Transverse colon (tissue), 4 donors: ENCODE measurements around the gene PNCK. TPM values are rescaled to one million over a fixed set of nuclear protein-coding genes. Genes with fewer than 3 reads are reported as not detected.

Experiments used
- DNase-seq: peaks from one replicate; pipeline ENCODE4 v3.0.0-alpha.2; 2019
- H3K27ac ChIP-seq, 4 donors: fragments of 200-600 bp; sonication (generic); 2 replicates each; pipeline ENCODE4 v1.5.1; 2016 to 2018; ENCODE audit warnings: inconsistent platforms in 4 of 4
- H3K27me3 ChIP-seq: fragments of 200-600 bp; sonication (generic); 2 replicates; pipeline ENCODE4 v1.5.1; 2017; ENCODE audit warnings: inconsistent platforms
- H3K36me3 ChIP-seq, 4 donors: fragments of 200-600 bp; sonication (generic); 2 replicates each; pipeline ENCODE4 v1.5.1; 2017 to 2019; ENCODE audit warnings: inconsistent platforms in 4 of 4
- H3K4me1 ChIP-seq, 4 donors: fragments of 200-600 bp; sonication (generic); 2 replicates each; pipeline ENCODE4 v1.5.1; 2017 to 2020; ENCODE audit warnings: inconsistent platforms in 4 of 4
- H3K4me3 ChIP-seq, 4 donors: fragments of 200-600 bp; sonication (generic); 1 replicate in 1 of 4; 2 replicates in 3 of 4; pipeline versions ENCODE4 v1.5.1 to v1.6.1; 2017 to 2019; ENCODE audit warnings: inconsistent platforms in 4 of 4
- H3K9me3 ChIP-seq, 2 donors: fragments of 200-600 bp; sonication (generic); 2 replicates each; pipeline ENCODE4 v1.5.1; 2017 to 2019; ENCODE audit warnings: inconsistent platforms in 2 of 2
- EP300 ChIP-seq: sonication (generic); formaldehyde crosslinking; IDR thresholded peaks from one replicate; pipeline ENCODE4 v1.6.1; 2017; ENCODE audit warnings: antibody characterized with exemption, low read depth
- POLR2A ChIP-seq: fragments of 450-650 bp; IDR thresholded peaks from one replicate; pipeline ENCODE4 v1.6.1; 2016; ENCODE audit warnings: antibody characterized with exemption, mild to moderate bottlenecking, moderate library complexity
- POLR2AphosphoS5 ChIP-seq, 3 donors: sonication (generic); formaldehyde crosslinking; IDR thresholded peaks; one replicate each; pipeline ENCODE4 v1.6.1; 2016; ENCODE audit warnings: antibody characterized with exemption in 3 of 3
- WGBS, 2 donors: methylation state at CpG; one replicate each; pipeline ENCODE4 v1.1.5; 2018; ENCODE audit warnings: low coverage in 1 of 2; 5-methylcytosine and 5-hydroxymethylcytosine counted together
- in situ Hi-C, 4 donors: fragments of 200-750 bp; cut with MboI; loops; one replicate each; pipeline versions ENCODE4 v1.15.0 to v1.15.1; 2017; ENCODE audit warnings: low sequenced_read_pairs in 3 of 4, low pct_ligation_motif_present in 1 of 4, low pct_unique_long_range_greater_than_20kb in 1 of 4
- intact Hi-C: fragments of 100-400 bp; cut with DNase I; formaldehyde crosslinking; loops from one replicate; pipeline ENCODE4 v1.15.1; 2023; ENCODE audit warnings: low total_unique reads
- total RNA-seq, 4 donors: library from RNA; depleted of rRNA; stranded (reverse); fragments of >200 nt; gene quantifications; one replicate each; pipeline ENCODE4 v1.1.0, GENCODE V29; 2016
- TF ChIP-seq, protein P1 (sequence below), 5 experiments: fragments of 200-600 bp in 3 of 5; fragments of 450-650 bp in 2 of 5; sonication (generic) in 3 of 5; IDR thresholded peaks; 1 replicate in 2 of 5; 2 replicates in 3 of 5; pipeline ENCODE4 v1.5.1; 2016 to 2017; ENCODE audit warnings: antibody characterized with exemption in 5 of 5, inconsistent platforms in 3 of 5, mild to moderate bottlenecking in 2 of 5, moderate library complexity in 1 of 5

PNCK gene
- total RNA-seq, 4 donors from 2014 or later, result 6.5 to 74.4 (median 7.9) TPM; not detected in 1

DNA sequence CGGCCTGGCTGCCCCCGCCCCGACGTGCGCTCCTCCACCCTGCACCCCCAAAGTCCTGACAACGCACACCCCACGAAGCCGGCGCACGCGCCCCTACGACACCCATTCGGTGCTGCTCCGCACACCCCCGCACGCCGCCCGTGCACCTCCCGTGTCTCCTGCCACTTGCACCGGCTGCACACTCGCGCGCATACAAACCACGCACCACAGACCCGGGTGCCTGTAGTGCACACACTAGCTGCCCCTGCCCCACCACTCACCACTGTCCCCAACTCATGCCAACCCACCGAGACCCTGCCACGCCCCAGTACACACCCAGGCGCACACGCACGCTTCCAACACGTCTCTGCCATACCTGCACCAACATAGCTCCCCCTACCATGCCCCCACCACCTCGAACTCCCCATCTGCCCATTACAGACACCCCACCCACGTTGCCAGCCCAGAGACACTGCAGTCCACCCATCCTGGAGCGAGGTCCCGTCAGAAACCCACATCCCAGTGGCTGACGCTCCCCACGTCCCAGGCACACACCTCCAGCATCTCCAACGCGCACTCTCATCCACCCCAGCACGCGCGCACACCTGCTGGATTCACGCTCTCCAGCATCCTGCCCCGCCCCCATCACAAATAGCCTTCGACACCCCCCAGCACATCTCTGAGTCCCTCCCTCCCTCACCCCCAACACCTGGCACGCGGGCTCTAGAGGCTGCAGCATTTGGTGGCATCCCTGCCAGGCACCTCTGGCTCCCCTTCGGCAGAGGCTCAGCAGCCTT lies 30.8 kb downstream of the PNCK start:
- WGBS, 2 donors, result 50% methylated on average over 41 of the region's 48 CpGs; no CpG with 5 or more reads in 1 of the 2 donors
- H3K9me3 ChIP-seq, result no peaks in the 10 kb centered on the region
- H3K36me3 ChIP-seq, result no peaks in the 10 kb centered on the region
- no peak overlapping the region for H3K27ac ChIP-seq
- no peak overlapping the region for H3K4me3 ChIP-seq
- in situ Hi-C loops, result no loop called here
- peaks cover 70% of the 10 kb centered on the region for H3K27me3 ChIP-seq
- H3K4me1 ChIP-seq, result peaks cover 0 to 29% (median 11%) of the 10 kb centered on the region in 4 donors
- no peak for TF ChIP-seq POLR2A
- TF ChIP-seq, protein P1, sequence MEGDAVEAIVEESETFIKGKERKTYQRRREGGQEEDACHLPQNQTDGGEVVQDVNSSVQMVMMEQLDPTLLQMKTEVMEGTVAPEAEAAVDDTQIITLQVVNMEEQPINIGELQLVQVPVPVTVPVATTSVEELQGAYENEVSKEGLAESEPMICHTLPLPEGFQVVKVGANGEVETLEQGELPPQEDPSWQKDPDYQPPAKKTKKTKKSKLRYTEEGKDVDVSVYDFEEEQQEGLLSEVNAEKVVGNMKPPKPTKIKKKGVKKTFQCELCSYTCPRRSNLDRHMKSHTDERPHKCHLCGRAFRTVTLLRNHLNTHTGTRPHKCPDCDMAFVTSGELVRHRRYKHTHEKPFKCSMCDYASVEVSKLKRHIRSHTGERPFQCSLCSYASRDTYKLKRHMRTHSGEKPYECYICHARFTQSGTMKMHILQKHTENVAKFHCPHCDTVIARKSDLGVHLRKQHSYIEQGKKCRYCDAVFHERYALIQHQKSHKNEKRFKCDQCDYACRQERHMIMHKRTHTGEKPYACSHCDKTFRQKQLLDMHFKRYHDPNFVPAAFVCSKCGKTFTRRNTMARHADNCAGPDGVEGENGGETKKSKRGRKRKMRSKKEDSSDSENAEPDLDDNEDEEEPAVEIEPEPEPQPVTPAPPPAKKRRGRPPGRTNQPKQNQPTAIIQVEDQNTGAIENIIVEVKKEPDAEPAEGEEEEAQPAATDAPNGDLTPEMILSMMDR (IDR thresholded peaks at IDR 0.05), result no peak
- TF ChIP-seq POLR2AphosphoS5 (IDR thresholded peaks at IDR 0.05), result no peak
- TF ChIP-seq EP300, result no peak
- DNase-seq, result no peak
- intact Hi-C loops, result no loop called here

DNA sequence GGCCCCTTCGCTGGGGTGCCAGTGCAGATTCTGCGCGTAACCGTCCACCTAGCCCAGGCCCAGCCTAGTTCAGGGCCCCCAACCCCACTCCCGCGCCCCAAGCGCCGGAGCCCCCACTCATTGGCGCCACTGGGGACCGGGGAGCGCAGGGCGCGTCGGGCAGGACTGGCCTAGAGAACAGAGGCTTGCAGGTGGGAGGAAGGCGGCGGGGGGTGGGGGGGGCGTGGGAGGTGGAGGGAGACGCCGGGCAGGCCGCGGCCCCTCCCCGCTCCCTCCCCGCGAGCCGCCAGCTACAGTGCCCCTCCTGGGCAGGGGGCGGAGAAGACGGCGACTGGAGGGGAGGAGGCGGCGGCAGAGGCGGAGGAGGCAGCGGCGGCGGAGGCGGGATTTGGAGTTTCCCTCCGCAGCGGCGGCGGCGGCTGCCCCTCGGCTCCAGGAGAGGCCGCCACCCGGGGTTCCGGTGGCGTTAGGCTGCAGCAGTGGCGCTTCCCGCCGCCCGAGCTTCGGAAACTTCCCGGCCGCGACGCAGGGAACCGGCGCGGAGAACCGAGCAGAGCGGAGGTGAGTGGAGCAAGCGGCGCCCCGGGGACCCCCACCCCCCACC lies 31.5 kb downstream of the PNCK start:
- no peak overlapping the region for H3K27ac ChIP-seq
- TF ChIP-seq, protein P1 (IDR thresholded peaks at IDR 0.05), result no peak
- TF ChIP-seq POLR2AphosphoS5 (IDR thresholded peaks at IDR 0.05), result no peak
- no peak for TF ChIP-seq POLR2A
- no peak for TF ChIP-seq EP300
- no peaks in the 10 kb centered on the region for H3K9me3 ChIP-seq
- H3K27me3 ChIP-seq, result peaks cover 63% of the 10 kb centered on the region
- DNase-seq, result no peak
- WGBS, 2 donors, result 66% methylated on average over 48 of the region's 62 CpGs; no CpG with 5 or more reads in 1 of the 2 donors
- in situ Hi-C loops (no loop called here), intact Hi-C loops (no loop called here)
- H3K4me1 ChIP-seq, result peaks cover 0 to 23% (median 8%) of the 10 kb centered on the region in 4 donors
- no peaks in the 10 kb centered on the region for H3K36me3 ChIP-seq
- H3K4me3 ChIP-seq, result peak overlapping the region in 1 of 4 donors; percentile 20

DNA sequence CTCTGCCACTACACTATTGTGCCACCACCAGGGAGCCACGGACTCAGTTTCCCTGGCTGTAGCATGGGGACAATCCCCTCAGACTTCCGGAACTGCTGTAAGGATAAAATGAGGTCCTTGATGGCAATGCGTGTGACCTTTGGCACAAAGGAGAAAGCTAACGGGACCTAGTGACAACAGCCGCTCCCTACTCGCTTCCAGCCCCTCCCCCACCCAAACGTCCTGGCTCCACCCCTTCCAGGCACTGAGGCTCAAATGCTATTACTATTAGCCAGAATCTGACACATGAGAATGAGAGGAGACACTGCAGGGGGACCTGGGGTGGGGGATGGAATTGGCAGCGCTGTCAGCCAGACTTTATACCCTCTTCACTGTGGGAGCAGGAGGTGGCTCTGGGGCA lies 32.0 kb downstream of the PNCK start:
- H3K36me3 ChIP-seq, result no peaks in the 10 kb centered on the region
- TF ChIP-seq POLR2A (no peak), POLR2AphosphoS5 (IDR thresholded peaks at IDR 0.05) (no peak), EP300 (no peak)
- TF ChIP-seq, protein P1 (IDR thresholded peaks at IDR 0.05), result no peak
- no peak overlapping the region for H3K27ac ChIP-seq
- intact Hi-C loops (no loop called here), in situ Hi-C loops (no loop called here)
- H3K27me3 ChIP-seq, result peaks cover 58% of the 10 kb centered on the region
- H3K4me3 ChIP-seq, result no peak overlapping the region
- peaks cover 0 to 18% (median 7%) of the 10 kb centered on the region in 4 donors for H3K4me1 ChIP-seq
- no peak for DNase-seq
- H3K9me3 ChIP-seq, result no peaks in the 10 kb centered on the region
- WGBS, 2 donors, result 30% methylated on average over 8 of the region's 8 CpGs; no CpG with 5 or more reads in 1 of the 2 donors

DNA sequence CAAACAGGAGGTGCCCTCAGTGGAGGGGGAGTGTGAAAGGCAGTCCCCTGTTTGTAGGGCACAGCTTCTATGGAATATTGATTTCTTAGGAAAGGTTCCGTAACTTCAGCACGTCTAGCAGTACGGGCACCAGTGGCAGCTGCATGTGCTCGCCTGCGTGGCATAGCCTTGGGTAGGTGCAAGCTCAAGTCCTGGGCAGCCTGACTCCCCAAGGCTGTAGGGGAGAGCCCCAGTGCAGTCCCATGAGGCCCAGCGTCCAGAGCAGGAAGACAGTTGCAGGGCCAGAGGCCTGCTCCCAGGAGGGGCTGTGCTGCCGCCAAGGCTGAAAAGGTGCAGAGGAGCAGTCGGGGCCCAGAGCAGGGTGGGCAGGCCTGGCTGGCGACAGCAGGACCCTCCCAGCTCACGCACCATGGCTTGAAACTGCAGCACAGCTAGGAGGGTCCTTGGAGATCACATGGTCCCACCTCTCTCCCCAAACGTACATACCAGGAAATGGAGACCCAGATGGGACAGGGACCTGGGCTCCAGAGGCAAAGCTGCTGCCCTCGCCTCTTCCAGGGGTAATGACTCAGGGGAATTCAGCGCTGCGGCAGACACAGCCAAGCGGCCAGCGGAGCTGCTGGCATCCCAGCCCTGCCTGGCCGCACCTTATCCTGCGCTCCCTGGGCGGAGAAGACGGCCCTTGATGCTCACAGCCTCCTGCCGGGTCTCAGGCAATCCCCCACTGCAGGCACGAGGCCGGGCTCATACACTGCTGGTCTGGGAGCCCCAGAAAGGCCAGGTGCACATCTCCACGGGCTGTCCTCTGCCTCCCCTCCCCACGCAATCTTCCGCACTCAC lies 32.7 kb downstream of the PNCK start:
- no peak for TF ChIP-seq POLR2AphosphoS5 (IDR thresholded peaks at IDR 0.05)
- TF ChIP-seq, protein P1 (IDR thresholded peaks at IDR 0.05), result no peak
- TF ChIP-seq EP300, result no peak
- TF ChIP-seq POLR2A, result no peak
- Histone ChIP-seq H3K4me1 (peaks cover 0 to 18% (median 7%) of the 10 kb centered on the region in 4 donors), H3K27ac (no peak overlapping the region), H3K27me3 (peaks cover 51% of the 10 kb centered on the region), H3K9me3 (no peaks in the 10 kb centered on the region), H3K4me3 (no peak overlapping the region), H3K36me3 (no peaks in the 10 kb centered on the region)
- WGBS, 2 donors, result 52% methylated on average over 10 of the region's 26 CpGs; no CpG with 5 or more reads in 1 of the 2 donors
- in situ Hi-C loops (no loop called here), intact Hi-C loops (no loop called here)
- DNase-seq, result no peak
